Measurements from ENCODE around the gene CNNM3.

The CNNM3 gene

Small RNA genes lying within 50 kb of the gene (small RNA-seq; reads per million reads assigned to genes)
- gene MIR3127 (ENCODE audit: insufficient read depth): 33.5 reads per million, percentile 89 among the genes with 10 or more reads in this experiment
